Karpas-422 (cell line): Measurements from ENCODE around the gene UBE2A. TPM values are rescaled to one million over a fixed set of nuclear protein-coding genes. Genes with fewer than 3 reads are reported as not detected.

ENCODE experiments used
- DNase-seq: peaks from one replicate; pipeline ENCODE4 v3.0.0-alpha.2; 2015
- H2AFZ ChIP-seq: fragments of 200-600 bp; sonication (generic); 2 replicates; pipeline ENCODE4 v1.6.1; 2014; ENCODE audit warnings: antibody characterized with exemption, low read length, mixed read lengths
- H3K27ac ChIP-seq: fragments of 200-600 bp; sonication (generic); 2 replicates; pipeline ENCODE4 v1.5.1; 2014; ENCODE audit warnings: mild to moderate bottlenecking, low read length, moderate library complexity
- H3K27me3 ChIP-seq: fragments of 200-600 bp; sonication (generic); 2 replicates; pipeline ENCODE4 v1.6.1; 2014; ENCODE audit warnings: low read length, mixed read lengths
- H3K36me3 ChIP-seq: fragments of 200-600 bp; sonication (generic); 2 replicates; pipeline ENCODE4 v1.6.1; 2014; ENCODE audit warnings: low read length, mixed read lengths; ENCODE audit not compliant: insufficient read depth
- H3K4me1 ChIP-seq: fragments of 200-600 bp; sonication (generic); 2 replicates; pipeline ENCODE4 v1.6.1; 2014; ENCODE audit warnings: mild to moderate bottlenecking, low read length, mixed read lengths
- H3K4me2 ChIP-seq: fragments of 200-600 bp; sonication (generic); 2 replicates; pipeline ENCODE4 v1.6.1; 2014; ENCODE audit warnings: low read length, low read depth, mild to moderate bottlenecking; ENCODE audit not compliant: poor library complexity, severe bottlenecking
- H3K4me3 ChIP-seq: fragments of 200-600 bp; sonication (generic); 2 replicates; pipeline ENCODE4 v1.5.1; 2014; ENCODE audit warnings: mild to moderate bottlenecking, antibody characterized with exemption, low read length, mixed read lengths
- H3K79me2 ChIP-seq: fragments of 200-600 bp; sonication (generic); 2 replicates; pipeline ENCODE4 v1.6.1; 2014; ENCODE audit warnings: mild to moderate bottlenecking, low read length, mixed read lengths
- H3K9ac ChIP-seq: fragments of 200-600 bp; sonication (generic); 2 replicates; pipeline ENCODE4 v1.6.0; 2014; ENCODE audit warnings: low read length
- H3K9me2 ChIP-seq: fragments of 200-600 bp; sonication (generic), shearing (Covaris generic); replicated peaks from 2 replicates; pipeline ENCODE4 v1.6.0; 2014; ENCODE audit warnings: mild to moderate bottlenecking, low read length, moderate library complexity; ENCODE audit not compliant: insufficient read depth
- H3K9me3 ChIP-seq: fragments of 300-700, 200-600 bp; sonication (generic); 2 replicates; pipeline ENCODE4 v1.6.1; 2014; ENCODE audit warnings: low read length, mixed read lengths
- H4K20me1 ChIP-seq: fragments of 200-600 bp; sonication (generic); 2 replicates; pipeline ENCODE4 v1.6.1; 2014; ENCODE audit warnings: mild to moderate bottlenecking, antibody characterized with exemption, low read length, low read depth; ENCODE audit not compliant: insufficient read depth
- total RNA-seq: library from RNA; depleted of rRNA; stranded (reverse); fragments of >200 nt; shearing (Covaris generic); gene quantifications from 2 replicates; pipeline ENCODE4 v1.2.3, GENCODE V29; 2014; ENCODE audit warnings: low replicate concordance; rRNA removed

UBE2A gene
- total RNA-seq: 43.0 and 54.7 TPM in 2 replicates

DNA sequence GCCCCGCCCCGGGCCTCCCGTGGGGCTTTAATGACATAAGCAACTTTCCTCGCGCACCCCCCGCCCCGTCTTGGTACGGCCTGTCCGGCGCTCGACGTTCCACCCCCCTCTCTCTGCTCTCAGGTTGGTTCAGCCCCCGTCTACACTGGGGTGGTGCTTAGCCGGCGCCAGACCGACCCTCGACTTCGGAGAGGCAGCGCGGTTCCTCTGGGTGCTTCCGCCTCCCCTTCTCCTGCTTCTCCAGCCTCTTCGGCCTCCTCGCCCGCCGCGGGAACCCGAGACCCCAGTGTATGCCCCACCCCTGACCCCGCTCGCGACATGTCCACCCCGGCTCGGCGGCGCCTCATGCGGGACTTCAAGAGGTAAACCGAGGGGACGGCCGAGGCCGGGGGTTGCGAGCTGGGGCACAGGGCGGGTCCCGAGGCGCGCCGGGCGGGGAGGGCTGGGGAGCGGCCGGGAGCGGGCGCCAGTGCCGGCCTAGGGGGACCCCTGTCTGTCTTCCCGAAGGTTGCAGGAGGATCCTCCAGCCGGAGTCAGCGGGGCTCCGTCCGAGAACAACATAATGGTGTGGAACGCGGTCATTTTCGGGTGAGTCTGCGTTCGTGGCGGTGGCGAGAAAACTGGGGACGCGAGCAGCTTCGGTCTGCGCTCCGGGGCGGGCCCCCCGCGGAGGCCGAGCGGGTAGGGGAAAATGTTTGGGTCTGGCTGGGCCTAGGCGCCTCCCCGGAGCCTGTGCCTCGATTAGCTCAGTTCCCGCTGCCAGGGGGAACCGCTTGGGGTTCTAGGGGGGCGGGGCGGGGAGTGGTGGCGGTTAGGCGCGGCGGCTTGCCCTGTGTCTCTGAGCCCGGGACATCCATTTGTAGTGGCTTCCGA is at the start of gene UBE2A:
TSS of gene UBE2A (plus strand) at position 170 of the 873 bp plus-strand sequence. CDS start at position 319, 149 bp downstream.
- DNase-seq: peak; percentile 96
- peak within 1 kb of the TSS; percentile 72 for H3K27ac ChIP-seq
- H3K79me2 ChIP-seq: peaks cover 22% of the 10 kb centered on the region
- no peaks in the 10 kb centered on the region for H3K9me2 ChIP-seq
- H3K9ac ChIP-seq: peak within 1 kb of the TSS; percentile 79
- H3K27me3 ChIP-seq: no peaks in the 10 kb centered on the region
- H4K20me1 ChIP-seq: no peaks in the 10 kb centered on the region
- peak within 1 kb of the TSS; percentile 76 for H3K4me3 ChIP-seq
- peak within 1 kb of the TSS; percentile 91 for H3K4me2 ChIP-seq
- H3K9me3 ChIP-seq: no peaks in the 10 kb centered on the region
- peaks cover 50% of the 10 kb centered on the region for H3K4me1 ChIP-seq
- peak within 1 kb of the TSS; percentile 67; the same call in 1 of the 2 replicates for H2AFZ ChIP-seq
- peaks cover 4% of the 10 kb centered on the region; the same call in 1 of the 2 replicates for H3K36me3 ChIP-seq

DNA sequence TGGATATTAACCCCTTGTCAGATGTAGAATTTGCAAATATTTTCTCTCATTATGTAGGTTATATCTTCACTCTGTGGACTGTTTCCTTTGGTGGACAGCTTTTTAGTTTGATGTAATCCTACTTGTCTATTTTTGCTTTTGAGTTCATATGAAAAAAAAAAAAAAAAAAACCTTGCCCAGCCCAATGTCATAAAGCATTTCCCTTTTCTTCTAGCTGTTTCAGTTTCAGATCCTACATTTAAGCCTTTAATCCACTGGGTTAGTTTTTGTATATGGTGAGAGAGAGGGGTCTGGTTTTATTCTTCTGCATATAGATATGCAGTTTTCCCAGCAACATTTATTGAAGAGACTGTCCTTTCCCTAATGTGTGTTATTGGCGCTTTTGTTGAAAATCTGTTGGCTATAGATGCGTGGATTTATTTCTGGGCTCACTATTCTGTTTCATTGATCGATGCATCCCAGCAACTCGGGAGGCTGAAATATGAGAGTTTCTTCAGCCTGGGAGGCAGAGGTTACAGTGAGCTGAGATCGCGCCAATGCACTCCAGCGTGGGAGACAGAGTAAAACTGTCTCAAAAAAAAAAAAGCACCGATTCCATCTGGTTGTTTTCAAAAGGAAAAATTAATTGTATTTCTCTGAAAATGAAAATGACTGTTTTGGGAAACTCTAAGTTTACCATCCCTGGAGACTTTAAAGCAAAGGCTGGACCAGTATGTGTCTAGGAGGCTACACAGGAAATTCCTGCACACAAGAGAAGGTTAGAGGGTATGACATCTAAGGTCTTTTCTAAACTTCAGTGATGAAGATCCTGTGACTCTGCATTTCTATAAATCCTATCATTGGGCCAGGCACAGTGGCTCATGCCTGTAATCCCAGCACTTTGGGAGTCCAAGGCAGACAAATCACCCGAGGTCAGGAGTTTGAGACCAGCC is 44.8 kb upstream of the UBE2A start:
- Histone ChIP-seq H3K36me3 (no peaks in the 10 kb centered on the region), H2AFZ (0 out of 2 replicates have a peak overlapping the region, but pooled peaks have one; percentile 1), H3K4me3 (peak overlapping the region; percentile 63), H3K79me2 (no peaks in the 10 kb centered on the region), H3K4me2 (peak overlapping the region; percentile 67), H3K4me1 (peaks cover 18% of the 10 kb centered on the region), H3K9ac (peak overlapping the region; percentile 55), H4K20me1 (no peaks in the 10 kb centered on the region), H3K9me2 (no peaks in the 10 kb centered on the region), H3K27ac (peak overlapping the region; percentile 87), H3K27me3 (no peaks in the 10 kb centered on the region), H3K9me3 (no peaks in the 10 kb centered on the region)
- peak; percentile 81 for DNase-seq

DNA sequence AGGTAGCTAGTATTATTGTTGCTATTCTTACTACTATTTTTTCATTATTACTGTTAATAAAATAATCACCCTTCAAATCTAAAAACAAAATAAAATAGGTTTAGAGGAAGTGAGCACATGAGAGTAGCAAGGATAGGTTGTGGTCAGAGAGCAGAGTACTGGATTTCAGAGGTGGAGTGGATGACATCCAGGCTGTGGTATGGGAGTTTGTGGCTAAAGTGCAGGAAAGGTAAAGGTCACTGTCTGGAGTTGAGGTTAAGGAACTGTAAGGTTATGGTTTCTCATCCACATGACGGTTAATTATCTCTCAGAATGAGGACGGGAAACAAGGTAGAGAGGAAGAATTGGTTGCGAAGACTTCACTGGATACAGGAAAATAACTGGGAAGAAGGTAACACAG is 36.9 kb upstream of the UBE2A start:
- H3K9me3 ChIP-seq: no peaks in the 10 kb centered on the region
- H2AFZ ChIP-seq: no peak overlapping the region
- H3K4me2 ChIP-seq: no peak overlapping the region
- H4K20me1 ChIP-seq: no peaks in the 10 kb centered on the region
- no peaks in the 10 kb centered on the region for H3K9me2 ChIP-seq
- no peaks in the 10 kb centered on the region for H3K4me1 ChIP-seq
- no peak overlapping the region for H3K9ac ChIP-seq
- H3K27ac ChIP-seq: no peak overlapping the region
- DNase-seq: no peak
- no peaks in the 10 kb centered on the region for H3K36me3 ChIP-seq
- no peak overlapping the region for H3K4me3 ChIP-seq
- H3K79me2 ChIP-seq: no peaks in the 10 kb centered on the region
- no peaks in the 10 kb centered on the region for H3K27me3 ChIP-seq

DNA sequence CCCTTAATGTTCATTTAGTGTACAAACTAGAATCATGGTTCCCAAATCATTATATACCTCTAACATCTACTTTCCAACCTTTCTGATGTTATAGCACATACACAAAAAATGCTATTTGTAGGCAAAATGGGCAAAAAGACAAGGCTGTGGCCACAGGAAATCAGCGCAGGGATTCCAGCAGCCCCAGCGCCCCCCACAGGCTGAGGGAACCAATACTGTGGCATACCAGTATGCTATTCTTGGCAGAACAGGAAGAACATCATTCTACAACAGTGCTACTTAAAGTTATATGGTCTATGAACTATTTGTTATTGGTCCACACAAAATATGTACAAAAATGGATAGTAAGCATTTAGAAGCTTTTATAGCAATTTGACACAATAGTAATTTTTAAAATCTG is 34.5 kb upstream of the UBE2A start:
- Histone ChIP-seq H3K27me3 (no peaks in the 10 kb centered on the region), H3K4me1 (no peaks in the 10 kb centered on the region), H4K20me1 (no peaks in the 10 kb centered on the region), H3K79me2 (no peaks in the 10 kb centered on the region), H3K9me3 (no peaks in the 10 kb centered on the region), H3K36me3 (no peaks in the 10 kb centered on the region), H2AFZ (no peak overlapping the region), H3K9me2 (no peaks in the 10 kb centered on the region), H3K4me2 (no peak overlapping the region), H3K9ac (no peak overlapping the region), H3K27ac (no peak overlapping the region), H3K4me3 (no peak overlapping the region)
- DNase-seq: peak; percentile 59

DNA sequence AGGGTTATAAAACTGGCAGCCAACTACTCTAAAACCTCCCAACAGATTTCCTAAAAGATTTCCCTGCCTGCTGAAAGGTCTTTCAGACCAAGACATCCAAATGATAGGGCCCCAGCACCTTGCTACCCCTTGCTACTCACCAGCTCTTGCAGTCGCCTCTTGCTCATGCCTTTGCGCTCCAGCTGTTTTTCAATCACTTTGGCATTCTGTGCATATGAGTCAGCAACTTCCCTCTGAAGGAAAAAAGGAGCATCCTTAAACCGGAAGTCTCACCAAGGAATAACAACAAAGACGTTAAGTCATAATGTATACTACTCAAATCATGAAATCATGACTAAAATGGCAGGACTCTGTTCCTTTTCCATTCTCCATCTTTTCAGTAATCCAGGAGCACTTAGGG is 33.2 kb upstream of the UBE2A start:
- no peak for DNase-seq
- Histone ChIP-seq H3K9me3 (no peaks in the 10 kb centered on the region), H3K27ac (no peak overlapping the region), H3K4me3 (no peak overlapping the region), H3K4me1 (no peaks in the 10 kb centered on the region), H3K9me2 (no peaks in the 10 kb centered on the region), H3K79me2 (no peaks in the 10 kb centered on the region), H3K36me3 (no peaks in the 10 kb centered on the region), H3K4me2 (no peak overlapping the region), H2AFZ (no peak overlapping the region), H3K9ac (no peak overlapping the region), H4K20me1 (no peaks in the 10 kb centered on the region), H3K27me3 (no peaks in the 10 kb centered on the region)

DNA sequence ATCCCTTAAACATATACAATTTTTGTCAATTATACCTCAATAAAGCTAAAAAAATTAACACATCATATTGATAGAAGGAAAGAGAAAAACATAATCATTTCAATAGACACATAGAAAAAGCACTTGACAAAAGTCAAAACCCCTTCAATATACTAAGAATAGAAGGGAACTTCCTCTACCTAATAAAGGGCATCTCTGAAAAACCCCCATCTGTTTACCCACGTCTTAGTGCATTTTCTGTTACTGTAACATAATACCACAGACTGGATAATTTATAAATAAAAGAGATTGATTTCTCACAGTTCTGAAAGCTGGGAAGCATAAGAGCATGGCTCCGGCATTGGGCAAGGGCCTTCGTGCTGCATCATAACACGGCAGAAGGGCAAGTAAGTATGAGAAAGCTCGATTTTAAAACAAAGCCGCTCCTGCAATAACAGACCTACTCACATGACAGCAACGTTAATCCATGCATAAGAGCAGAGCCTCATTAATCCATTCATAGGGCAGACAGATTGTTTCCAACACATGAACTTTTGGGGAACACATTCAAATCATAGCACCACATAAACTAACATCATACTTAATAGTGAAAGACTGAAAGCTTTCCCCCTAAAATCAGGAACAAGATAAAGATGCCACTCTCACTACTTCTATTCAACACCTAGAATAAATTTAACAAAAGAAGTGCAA is 24.9 kb upstream of the UBE2A start:
- peaks cover 36% of the 10 kb centered on the region for H3K79me2 ChIP-seq
- H3K4me3 ChIP-seq: no peak overlapping the region
- H3K27ac ChIP-seq: no peak overlapping the region
- H3K9me3 ChIP-seq: no peaks in the 10 kb centered on the region
- H4K20me1 ChIP-seq: no peaks in the 10 kb centered on the region
- no peaks in the 10 kb centered on the region for H3K27me3 ChIP-seq
- no peak overlapping the region for H2AFZ ChIP-seq
- H3K36me3 ChIP-seq: no peaks in the 10 kb centered on the region
- peaks cover 6% of the 10 kb centered on the region for H3K4me1 ChIP-seq
- no peak for DNase-seq
- no peak overlapping the region for H3K9ac ChIP-seq
- H3K9me2 ChIP-seq: no peaks in the 10 kb centered on the region
- H3K4me2 ChIP-seq: no peak overlapping the region

DNA sequence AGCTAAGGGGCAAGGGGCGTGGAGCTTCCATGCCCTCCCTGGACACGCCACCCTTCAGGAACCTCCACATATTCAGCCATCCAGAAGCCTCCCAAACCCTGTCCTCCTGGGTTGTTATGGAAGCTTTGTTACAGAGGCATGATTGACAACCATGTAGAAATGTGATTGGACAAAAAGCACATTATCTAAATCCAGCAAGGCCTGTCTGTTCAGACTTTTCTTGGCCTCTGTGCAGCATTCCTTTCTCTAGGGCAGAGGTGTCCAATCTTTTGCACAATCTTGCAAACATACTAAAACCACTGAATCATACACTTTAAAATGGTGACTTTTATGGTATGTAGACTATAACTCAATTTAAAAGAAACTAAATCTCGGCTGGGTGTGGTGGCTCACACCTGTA is 21.9 kb upstream of the UBE2A start:
- Histone ChIP-seq H3K27ac (no peak overlapping the region), H3K9me2 (no peaks in the 10 kb centered on the region), H3K4me2 (no peak overlapping the region), H3K36me3 (no peaks in the 10 kb centered on the region; the same call in 1 of the 2 replicates), H3K4me1 (peaks cover 1% of the 10 kb centered on the region; the same call in 1 of the 2 replicates), H3K9ac (no peak overlapping the region), H3K9me3 (no peaks in the 10 kb centered on the region), H3K27me3 (no peaks in the 10 kb centered on the region), H3K4me3 (no peak overlapping the region), H2AFZ (no peak overlapping the region), H4K20me1 (no peaks in the 10 kb centered on the region), H3K79me2 (peaks cover 28% of the 10 kb centered on the region)
- DNase-seq: no peak
